Kidney glomerular epithelial cell (primary cell): ENCODE results near the gene CEP192.
A peak's percentile ranks its signal among the peaks of the same experiment; 100 is the strongest.
"Not testable (repeated sequence)": the region's sequence is repeated elsewhere in the genome, so short reads cannot be mapped to it uniquely, and the experiment has no call there.

ENCODE experiments used
- DNase-seq: peaks from one replicate; lab custom pipeline; 2025; lab: John Stamatoyannopoulos, UW

CEP192 gene

DNA sequence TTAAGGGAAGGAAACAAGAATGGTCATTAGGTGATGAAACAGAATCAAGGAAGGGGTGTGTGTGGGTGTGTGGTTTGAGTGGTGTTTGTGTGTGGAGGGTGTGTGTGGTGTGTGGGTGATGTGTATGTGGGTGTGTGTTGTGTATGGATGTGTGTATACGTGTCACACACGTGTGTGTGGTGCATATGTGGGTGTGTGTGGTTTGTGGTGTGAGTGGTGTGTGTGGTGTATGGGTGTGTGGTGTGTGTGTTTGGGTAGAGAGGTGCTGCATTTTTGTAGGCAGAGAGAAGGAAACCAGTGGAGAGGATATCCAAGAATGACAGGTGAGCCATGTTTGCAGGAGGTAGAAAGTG, 1.1 kb upstream of the CEP192 start:
- DNase-seq, result no peak

DNA sequence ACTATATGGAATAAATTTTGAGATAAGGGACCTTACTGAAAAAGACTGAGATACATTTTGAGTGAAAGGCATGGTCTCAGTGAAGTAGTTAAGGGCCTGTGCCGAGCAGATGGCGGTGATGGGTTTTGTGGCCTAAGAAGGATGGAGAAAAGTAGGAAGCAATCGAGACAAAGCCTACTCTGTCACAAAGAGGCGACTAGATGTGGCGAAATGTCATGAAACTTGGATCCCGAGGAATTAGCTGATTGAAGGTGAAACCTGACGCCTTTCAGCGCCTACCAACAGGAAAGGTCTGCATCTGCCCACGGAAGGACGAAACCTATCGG, 558 bp upstream of the CEP192 start:
- DNase-seq, result no peak

DNA sequence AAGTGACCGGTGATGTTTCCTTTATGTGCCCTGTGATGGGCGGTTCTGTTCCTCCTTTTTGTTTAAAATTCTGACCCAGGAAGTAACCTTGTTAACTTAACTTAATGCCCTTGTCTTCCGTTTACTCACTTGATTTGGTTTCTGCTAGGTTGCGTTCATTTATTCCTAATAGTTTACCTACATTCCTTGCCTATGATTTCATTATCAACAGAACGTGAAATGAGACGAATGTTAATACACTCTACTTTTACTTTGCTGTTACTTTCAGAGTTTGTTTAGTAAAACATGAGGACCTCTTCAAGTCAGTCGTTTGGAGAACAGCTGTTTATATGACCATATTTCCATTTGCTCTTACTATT, 638 bp downstream of the CEP192 start:
- DNase-seq, result peak; percentile 38

DNA sequence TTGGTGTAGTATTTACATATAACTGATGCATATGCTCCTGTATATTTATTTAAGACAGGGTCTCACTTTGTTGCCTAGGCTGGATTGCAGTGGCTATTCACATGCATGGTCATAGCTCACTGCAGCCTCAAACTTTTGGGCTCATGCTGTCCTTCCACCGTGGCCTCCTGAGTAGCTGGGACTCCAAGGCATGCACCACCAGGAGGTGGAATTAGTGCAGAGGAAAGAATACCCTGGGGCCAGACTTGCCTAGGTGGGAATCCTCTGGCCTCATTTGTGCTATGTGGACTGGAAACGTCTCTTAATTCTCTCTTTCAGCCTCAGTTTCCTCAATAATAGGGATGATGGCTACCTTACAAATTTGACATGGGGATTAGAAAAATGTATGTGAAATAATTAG, 2.3 kb downstream of the CEP192 start:
- DNase-seq, result no peak

DNA sequence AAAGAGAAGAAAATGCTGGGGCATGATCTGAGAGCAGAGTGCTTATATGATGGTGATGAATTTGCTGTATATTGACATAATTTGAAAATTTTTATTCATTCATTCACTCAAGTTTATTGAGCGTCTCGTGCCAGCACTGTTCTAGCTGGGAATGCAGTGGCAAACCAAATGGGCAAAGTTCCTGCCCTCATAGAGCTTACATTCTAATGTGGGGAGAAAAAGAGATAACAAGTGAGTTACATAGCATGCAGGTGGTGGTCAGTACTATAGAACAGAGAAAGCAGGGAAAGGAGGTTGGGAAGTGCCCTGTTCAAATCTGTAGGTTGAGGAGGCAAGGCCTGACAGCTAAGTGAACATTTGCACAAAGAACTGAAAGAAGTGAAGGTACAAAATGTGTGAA, 4.3 kb downstream of the CEP192 start:
- DNase-seq, result no peak

DNA sequence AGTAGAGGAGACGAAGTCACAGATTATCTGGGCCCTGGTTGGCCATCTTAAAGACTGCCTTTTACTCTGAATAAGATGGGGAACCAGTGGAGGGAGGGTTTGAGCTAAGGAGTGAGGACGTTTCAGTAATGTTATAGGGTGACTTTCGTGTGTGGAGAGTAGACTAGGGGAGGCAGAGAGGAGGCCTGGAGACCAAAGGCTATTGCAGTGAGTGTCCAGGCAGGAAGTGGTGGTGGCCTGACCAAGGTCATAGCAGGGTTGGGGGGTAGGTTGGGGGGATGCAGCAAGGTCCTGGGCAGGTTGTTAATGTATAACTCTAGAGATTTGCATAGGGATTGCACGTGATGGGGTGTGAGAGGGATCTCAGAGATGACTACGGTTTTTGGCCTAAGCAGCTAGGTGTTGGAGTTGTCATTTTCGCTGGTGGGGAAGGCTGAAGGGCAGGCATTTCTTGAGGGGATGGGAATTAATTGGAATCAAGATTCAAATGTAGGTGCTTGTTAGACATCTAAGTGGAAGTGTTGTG, 4.9 kb downstream of the CEP192 start:
- DNase-seq, result no peak

DNA sequence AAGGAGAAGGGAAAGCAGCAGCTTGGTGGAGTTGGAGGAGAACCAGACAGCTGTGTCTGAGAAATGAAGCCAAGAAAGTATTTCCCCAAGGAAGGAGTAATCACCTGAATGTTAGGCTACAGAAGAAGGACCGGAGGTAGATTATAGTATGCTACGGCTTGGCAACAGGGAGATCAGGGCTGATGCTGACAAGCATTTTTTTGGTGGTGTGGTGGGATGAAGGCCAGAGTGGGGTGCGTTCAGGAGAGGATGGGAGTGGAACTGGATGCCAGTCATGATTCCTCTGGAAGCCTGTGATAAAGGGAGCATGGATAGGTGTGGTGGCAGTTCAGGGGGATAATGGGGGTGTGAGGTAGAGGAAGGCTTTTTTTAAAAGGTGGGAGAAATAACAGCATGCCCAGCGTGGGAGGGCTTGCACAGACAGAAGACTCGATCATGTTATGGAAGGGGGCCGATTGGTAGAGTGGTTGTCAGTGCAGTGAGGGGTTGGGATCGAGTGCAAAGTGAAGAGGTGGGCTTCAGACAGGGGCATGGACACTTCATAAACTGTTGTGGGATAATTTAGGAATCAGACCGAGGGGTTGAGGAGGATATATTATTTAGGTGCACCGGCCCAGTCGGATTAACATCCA, 5.6 kb downstream of the CEP192 start:
- no peak for DNase-seq

DNA sequence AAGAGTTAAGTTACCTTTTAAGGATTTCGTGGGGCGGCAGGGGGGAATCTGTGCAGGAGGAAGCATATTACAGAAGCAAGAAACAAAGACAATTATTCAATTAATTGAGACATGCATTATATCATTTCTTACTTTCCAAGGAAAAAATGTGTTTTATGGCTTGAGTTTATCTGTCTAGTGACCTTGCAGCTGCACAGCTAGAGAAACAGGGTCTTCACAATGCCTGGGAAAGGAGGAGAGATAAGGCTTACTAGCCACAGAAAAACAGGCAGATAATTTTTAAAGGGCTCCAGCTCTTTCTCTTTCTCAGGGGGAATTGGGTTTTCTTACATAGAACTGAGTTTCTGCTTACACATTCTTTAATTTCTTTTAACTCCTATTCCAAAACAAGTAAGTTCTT, 6.2 kb downstream of the CEP192 start:
- DNase-seq, result not testable (repeated sequence)

DNA sequence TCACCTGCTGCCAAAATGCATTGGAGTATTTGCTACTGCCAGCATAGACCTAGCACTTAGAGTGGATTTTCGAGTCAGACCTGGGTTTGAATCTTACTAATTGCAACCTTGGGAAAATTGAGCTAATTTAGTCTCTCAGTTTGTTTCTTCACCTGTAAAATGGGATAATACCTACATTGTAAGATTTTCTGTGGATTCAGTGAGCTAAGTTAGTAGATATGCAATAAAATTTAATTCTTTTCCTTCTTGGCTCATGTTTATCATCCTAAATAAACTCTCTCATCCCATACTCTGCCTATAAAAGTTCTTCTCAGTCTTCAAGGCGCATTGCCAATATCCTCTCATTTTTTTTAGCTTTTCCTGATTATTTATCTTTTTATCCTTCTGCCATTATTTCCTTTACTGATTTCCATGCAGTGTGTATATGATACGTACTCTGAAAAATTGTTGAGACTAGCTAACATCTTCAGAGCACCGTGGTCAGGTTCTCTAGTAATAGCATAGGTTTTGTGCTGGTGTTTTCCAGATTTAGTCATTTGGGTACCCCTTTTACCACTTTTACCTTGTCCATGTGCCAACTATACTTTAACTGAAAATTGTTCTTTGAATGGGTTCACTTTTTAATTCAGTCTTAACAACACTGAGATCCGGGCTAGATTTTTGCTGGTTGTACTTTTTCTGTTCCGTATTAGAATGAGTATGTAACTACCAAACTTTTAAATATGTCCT, 7.3 kb downstream of the CEP192 start:
- DNase-seq, result no peak

DNA sequence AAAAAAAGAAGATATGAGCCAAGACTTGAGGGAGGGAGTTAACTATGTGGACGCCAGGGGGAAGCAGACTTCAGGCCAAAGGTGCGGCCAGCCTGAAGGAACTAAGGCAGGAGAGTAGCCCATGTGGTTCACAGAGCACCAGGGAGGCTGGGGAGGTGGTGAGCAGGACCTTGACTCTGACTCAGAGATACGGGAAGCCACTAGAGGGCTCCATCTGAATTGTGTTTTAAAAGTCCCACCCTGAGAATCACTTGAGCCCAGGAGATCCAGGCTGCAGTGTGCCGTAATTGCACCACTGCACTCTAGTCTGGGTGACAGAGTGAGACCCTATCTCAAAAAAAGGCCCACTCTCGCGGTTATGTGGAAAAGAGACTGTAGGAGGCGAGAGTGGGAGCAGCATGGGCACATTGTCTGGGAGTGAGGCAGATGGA, 12.3 kb downstream of the CEP192 start:
- peak; percentile 11 for DNase-seq

DNA sequence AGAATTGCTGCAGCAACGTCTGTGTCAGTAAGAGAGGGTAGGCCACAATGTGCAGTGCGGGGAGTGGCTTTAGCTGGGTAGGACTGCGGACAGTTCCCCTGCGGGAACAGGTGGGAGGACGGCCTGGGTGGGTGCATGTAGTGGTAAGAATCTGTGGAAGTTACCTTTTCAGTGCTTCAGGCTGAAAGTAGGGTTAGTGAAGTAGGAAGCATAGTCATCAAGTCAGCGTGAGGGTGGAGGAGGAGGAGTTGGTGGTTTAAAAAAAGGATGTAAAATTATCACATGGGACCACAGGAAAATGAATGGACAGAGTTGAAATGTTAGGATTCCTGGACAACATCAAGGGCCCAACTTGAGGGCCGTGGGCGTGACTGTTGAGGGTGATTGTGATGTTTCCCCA, 13.2 kb downstream of the CEP192 start:
- DNase-seq, result no peak

DNA sequence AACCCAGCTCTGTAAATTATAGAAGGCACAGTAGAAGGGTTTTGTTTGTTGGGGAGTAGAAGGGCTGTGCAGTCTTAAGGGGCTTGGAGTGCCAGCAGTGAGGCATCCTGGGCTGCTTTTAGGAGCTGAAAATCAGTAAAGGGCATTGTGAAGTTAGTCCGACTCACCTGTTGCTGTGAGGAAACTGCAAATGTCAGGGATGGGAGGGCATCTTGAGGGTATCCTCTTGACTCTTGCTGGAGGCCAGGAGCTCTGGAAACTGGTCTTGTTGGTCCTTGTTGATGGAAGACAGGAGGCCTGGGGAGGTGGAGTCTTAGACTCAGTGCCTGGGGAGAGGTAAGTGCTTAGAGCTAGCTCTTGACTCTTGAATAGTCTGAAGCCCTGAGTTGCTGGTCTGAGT, 14.1 kb downstream of the CEP192 start:
- DNase-seq, result no peak

DNA sequence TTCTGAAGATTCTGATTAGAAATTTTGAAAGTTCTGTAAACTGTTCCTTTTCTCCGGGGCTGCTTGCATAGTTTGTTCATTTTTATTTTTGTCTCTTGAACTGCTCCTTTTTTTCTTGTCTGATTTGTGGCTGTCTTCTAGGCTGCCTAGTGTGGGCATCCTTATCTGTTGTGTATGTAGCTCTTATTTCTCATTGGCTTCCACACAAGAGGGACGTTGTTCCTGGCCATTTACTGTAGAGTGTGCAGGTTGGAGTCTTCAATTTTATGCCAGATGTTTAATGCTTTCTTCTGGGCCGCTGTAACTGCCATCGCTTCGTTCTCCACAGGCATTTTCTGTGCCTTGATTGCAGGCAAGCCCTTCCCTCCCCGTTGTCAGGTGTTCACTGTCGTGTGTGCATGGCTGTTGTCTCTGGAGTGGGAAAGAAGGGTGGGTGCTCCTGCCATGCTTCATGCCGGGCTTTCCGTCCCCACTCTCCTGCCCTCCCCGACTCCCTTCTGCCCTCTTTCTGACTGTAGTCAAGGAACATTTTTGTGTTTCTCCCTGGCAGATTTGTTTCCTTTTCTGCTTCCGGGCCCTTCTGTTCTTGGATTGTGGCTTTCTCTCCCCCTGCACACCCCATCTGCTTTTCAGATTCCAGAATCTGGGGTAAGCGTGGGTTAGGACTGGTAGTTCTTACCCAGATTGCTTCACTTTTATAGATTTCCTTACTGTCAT, 15.5 kb downstream of the CEP192 start:
- no peak for DNase-seq

DNA sequence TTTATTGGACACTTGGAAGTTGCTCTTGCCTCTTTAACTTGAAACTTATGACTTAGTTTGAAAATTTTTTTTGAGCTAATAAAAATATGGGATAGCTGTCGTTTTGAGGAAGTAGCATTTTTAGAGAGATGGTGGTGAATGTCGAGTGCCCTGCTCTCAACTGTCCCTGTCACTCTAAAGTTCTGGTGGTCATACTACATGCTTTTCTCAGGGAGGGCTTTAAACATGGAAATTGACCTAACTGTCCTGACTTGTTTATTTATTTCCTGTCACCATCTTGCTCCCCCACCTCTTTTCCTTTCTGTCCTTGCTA, 16.0 kb downstream of the CEP192 start:
- DNase-seq, result no peak

DNA sequence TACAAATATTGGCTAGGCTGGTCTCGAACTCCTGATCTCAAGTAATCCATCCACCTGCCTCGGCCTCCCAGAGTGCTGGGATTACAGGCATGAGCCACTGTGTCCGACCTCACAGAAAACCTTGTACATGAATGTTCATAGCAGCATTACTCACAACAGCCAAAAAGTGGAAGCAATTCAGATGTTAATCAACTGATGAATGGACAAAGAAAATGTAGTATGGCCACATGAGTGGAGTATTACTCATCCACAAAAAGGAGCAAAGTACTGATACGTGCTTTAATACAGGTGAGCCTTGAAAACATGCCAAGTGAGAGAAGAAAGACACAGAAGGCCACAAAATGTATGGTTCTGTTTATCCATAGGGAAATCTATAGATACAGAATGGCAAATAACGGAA, 20.6 kb downstream of the CEP192 start:
- no peak for DNase-seq

DNA sequence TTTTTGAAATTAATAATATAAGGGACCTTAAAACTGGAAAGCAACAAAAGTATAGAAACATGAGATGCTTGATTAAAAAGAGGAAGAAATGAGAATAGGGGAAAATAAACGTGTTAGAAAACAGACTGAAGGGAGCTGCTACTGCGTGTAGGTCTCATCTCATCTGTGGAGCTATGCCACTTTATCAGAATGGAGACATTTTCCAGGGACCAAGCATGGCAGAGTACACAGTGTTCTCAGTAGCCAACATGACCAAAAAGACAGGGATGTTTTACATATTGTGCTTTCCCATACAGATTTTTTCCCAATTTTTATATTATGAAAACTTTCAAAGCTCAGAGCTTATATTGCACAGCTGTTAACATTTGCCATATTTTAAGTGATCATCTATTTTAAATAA, 23.1 kb downstream of the CEP192 start:
- DNase-seq, result no peak

DNA sequence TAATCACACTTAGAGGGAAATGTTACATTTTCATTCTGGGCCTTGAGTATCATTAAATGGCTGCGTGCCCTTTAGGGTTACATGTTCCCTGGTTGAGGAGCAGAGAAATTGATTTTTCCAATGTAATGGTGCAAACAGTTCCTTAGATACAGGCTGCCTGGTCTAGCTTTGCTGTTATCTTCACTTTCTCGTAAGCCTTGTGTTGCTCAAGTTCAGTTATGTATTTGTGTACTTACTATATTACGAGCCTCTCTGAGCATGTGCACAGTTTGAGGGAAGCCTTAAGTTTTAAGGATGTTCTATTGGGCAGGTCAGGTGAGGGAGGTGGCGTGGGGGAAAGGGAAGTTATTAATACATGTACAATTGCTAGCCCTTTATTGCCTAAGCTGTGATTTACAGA, 23.7 kb downstream of the CEP192 start:
- no peak for DNase-seq

DNA sequence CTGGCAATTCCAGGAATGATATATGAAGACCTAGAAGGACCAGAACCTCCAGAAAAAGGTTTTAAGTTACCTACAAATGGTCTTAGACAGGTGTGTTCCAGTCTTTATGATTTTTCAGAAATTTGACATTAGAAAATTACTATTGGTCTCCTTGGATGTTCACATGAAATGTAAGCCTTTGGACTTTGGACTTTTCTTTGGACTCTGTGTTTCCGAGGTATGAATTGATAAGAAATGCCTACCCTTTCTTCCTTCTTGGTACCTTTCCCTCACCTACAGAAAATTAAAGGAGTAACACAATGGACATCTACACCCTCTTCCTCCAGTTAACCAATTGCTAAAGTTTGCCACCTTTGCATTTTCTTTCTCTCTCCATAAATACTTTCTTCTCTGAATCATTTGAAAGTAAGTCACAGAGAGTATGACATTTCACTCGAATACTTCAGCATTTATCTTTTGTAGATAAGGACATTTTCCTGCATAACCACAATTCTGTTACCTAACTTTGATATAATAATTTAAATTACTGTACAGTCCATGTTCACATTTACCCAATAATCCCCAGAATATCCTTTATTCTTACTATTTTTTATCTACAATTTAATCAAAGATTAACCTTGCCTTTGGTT, 26.2 kb downstream of the CEP192 start:
- no peak for DNase-seq

DNA sequence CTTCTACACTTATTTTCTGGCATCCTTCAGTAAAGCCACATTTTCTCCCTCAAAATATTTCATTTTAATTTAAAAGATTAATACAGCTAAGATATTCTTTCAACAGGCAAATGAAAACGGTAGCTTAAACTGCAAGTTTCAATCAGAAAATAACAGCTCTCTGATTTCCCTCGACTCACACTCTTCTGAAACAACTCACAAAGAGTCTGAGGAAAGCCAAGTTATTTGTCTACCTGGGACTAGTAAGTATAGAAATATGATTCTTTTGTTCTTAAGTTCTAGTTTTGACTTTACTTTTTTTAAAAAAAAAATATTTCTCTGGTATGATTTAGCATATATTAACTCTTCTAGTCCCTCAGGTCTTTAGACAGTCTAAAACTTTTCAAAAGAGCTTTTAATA, 27.2 kb downstream of the CEP192 start:
- no peak for DNase-seq

DNA sequence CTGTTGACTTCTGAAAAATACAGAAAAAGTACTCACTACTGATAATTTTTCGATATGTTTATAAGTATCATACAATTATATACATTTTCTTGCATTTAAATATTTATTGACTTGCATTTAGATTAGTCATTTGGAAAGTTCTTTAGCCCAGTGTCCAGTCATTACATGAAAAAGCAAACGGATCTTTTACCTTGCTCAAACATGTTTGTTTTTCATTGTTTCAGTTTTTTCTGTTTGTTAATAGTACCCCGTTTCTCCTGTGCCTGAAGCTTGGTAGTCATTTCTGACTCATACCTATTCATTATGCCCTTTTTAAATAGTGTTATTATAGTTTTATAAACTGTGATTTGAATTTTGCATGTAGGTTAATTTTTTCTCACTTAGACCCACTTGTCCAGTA, 28.1 kb downstream of the CEP192 start:
- DNase-seq, result no peak

DNA sequence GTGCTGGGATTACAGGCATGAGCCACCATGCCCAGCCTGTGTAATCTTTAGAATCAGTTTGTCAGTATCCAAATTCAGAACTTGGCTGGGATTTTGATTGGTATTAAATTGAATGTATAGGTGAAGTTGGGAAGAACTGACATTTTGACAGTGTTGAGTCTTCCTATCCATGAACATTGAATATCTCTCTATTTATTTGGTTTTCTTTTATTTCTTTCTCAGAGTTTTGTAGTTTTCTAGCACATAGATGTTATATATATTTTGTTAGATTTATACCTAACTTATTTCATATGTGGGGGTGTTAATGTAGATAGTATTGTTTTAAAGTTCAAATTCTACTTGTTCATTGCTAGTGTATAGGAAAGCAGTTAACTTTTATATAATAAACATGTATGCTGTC, 31.5 kb downstream of the CEP192 start:
- no peak for DNase-seq

DNA sequence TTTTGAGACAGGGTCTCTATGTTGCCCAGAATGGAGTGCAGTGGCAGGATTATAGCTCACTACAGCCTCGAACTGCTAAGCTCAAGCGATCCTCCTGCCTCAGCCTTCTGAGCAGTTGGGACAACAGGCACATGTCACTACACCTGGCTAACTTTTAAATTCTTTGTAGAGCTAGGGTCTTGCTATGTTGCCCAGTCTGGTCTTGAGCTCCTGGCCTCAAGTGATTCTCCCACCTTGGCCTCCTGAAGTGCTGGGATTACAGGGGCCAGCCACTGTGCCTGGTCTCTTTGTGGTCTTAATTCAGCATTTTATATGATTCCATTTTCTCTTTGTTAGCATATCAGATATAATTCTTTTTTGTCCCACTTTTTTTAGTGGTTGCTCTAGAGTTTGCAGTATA, 34.1 kb downstream of the CEP192 start:
- DNase-seq, result no peak

DNA sequence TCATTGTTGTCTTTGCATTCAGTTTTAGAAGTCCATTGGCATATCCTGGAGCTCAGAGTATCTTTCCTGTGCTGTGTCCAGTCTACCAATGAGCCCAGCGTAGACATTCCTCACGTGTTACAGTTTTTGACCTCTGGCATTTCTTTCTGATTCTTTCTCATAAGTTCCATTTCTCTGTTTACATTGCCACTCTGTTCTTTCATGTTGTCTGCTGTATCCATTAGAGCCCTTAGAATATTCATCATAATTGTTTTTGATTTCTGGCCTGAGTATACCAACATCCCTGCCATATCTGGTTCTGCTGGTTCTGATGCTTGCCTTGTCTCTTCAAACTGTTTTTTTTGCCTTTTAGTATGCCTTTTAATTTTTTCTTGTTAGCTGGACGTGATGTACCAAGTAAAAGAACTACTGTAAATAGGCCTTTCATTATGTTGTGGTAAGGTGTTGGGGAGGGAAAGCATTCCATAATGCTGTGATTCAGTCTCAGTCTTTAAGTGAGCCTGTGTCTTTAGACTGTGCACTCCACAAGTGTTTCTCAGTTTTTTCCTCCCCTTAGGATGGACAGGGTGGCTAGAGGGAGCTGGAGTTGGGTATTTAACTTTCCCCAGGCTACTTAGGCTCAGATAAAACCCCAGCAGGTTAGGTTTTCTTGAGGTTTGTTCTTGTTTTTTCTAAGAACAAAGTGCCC, 35.6 kb downstream of the CEP192 start:
- no peak for DNase-seq
